H54 (cell line): ENCODE measurements around the gene BABAM2.

Experiments used
- DNase-seq: peaks from one replicate; pipeline ENCODE4 v3.0.0; 2011; ENCODE audit warnings: low spot score, mixed read lengths; ENCODE audit not compliant: insufficient read length
- FAIRE-seq: peaks from 3 replicates; lab custom pipeline; 2011; peaks lifted over from hg19 to GRCh38; lab: Jason Lieb, UNC
- POLR2A ChIP-seq: IDR thresholded peaks from 2 replicates; pipeline ENCODE4 v1.6.1; 2011; ENCODE audit warnings: low read depth, mild to moderate bottlenecking, low read length

BABAM2 gene

GRCh38 chr2:28155086-28155485, 264.6 kb downstream of the BABAM2 start:
- no peak for DNase-seq
- no peak for FAIRE-seq

GRCh38 chr2:28155627-28156026, 265.1 kb downstream of the BABAM2 start:
- FAIRE-seq (peak; percentile 91), DNase-seq (no peak)
- no peak for TF ChIP-seq POLR2A

More at GRCh38 chr2:28155086-28155485, 264.6 kb downstream of the BABAM2 start:
- TF ChIP-seq POLR2A = no peak

- DNase-seq = no peak
- no peak for TF ChIP-seq POLR2A
- no peak for FAIRE-seq
These were observed 268.3 kb downstream of the BABAM2 start for GRCh38 chr2:28158791-28159190.

DNA sequence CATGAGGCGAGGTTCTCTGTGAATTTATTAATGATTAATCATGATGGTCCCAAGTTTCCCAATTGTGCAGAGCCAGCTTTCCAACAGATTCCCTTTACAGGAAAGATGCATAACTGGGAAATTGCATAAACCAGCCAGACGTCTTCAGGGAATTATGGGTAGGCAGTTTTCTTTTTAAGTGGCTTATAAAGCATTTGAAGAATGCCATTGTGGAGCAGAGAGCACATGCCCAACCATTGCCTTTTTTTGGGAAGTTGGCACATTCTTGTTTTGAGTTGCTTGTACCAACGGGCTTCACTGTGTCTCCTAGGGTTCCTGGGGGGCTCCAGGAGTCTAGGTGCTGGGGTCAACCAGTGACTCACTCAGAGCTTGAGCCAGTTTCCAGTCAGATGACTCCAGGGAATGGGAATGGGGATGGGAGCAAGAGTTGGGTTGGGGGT, 270.5 kb downstream of the BABAM2 start:
- no peak for DNase-seq
- no peak for FAIRE-seq
- no peak for TF ChIP-seq POLR2A

GRCh38 chr2:28161466-28161865, 270.9 kb downstream of the BABAM2 start:
- no peak for DNase-seq
- no peak for FAIRE-seq
- no peak for TF ChIP-seq POLR2A

GRCh38 chr2:28162564-28162963, 272.0 kb downstream of the BABAM2 start:
- no peak for TF ChIP-seq POLR2A
- FAIRE-seq (no peak), DNase-seq (no peak)

GRCh38 chr2:28163028-28163427, 272.5 kb downstream of the BABAM2 start:
- DNase-seq (no peak), FAIRE-seq (no peak)
- no peak for TF ChIP-seq POLR2A

GRCh38 chr2:28163627-28164279, 273.2 kb downstream of the BABAM2 start:
- no peak for TF ChIP-seq POLR2A
- FAIRE-seq = no peak

DNA sequence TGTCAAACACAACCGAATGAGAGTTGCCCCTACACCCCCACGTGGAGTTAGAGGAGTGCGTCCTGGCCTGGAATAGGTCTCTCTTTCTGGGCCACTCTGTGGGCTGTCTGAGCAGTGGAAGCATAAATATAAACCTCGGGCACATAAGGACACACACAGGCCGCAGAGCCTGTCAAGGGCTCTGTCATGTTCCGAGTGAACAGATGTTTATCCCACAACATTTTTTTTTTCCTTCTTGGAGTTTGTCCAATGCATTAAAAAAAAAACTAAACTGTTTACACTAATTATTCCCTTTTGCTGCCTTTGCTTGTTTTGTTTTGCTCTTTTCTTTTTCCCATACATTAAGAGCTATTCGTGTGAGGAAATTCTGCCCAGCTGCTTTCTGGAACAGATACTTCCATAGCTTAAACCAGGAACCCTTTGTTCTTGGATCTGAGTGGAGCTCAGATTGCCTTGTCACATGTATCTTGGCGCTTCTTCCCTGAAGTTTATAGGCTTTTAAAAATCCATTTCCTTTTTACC, 273.8 kb downstream of the BABAM2 start:
- no peak for DNase-seq
- FAIRE-seq = no peak
- TF ChIP-seq POLR2A = no peak

More at GRCh38 chr2:28163627-28164279, 273.2 kb downstream of the BABAM2 start:
- no peak for DNase-seq

DNA sequence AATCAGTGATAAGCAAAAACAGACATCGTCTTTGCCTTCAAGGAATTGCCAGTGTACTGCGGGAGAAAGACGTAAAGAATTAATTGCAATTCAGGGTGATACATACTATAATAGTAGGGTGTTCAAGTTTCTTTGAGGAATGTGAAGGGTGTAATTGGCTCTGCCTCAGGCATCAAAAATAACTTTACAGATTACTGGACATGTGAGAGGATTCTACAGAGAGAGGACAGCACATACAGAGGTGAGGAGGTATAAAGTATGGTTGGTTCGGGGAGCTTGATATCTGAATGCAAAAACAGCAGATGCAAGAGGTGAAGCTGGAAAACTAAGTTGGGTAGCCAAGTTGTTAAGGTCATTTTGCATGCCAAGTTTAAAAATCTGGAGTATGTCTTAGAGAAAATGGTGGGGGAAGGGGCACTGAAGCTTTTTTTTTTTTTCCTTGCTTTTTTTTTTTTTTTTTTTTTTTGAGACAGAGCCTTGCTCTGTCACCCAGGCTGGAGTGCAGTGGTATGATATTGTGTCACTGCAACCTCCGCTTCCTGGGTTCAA, 274.6 kb downstream of the BABAM2 start:
- DNase-seq = no peak
- no peak for FAIRE-seq
- TF ChIP-seq POLR2A = no peak

DNA sequence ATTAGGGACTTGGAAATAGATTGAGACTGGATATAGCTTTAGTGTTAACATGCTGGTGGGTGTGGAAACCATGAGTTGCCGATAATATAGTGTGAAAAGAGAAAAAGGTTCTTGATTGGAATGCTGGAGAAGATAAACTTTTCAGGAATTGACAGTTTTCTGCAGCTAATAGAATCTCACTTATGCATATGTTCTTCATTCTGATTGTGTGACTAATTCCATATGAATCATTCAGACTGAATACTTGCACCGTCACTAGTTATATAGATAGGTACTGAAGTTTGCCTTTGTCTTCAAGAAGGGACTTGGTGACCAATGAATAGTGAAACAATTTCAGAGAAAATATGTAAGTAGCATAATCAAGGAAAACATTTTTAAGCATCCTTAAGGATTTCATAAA, 276.4 kb downstream of the BABAM2 start:
- FAIRE-seq (peak; percentile 15), DNase-seq (peak; percentile 23)

GRCh38 chr2:28168376-28168775, 277.8 kb downstream of the BABAM2 start:
- FAIRE-seq (no peak), DNase-seq (no peak)
- TF ChIP-seq POLR2A = no peak

More for the DNA sequence above, 276.4 kb downstream of the BABAM2 start:
- TF ChIP-seq POLR2A = no peak

GRCh38 chr2:28169492-28169891, 279.0 kb downstream of the BABAM2 start:
- no peak for TF ChIP-seq POLR2A
- no peak for FAIRE-seq
- DNase-seq = no peak

- no peak for FAIRE-seq
- no peak for DNase-seq
- no peak for TF ChIP-seq POLR2A
These were observed 281.8 kb downstream of the BABAM2 start for GRCh38 chr2:28172114-28172898.
